ENCODE results near the gene GATAD2A. TPM values are rescaled to one million over a fixed set of nuclear protein-coding genes. Genes with fewer than 3 reads are reported as not detected.

The GATAD2A gene
- total and polyA plus RNA-seq, 10 of the 15 experiments (the other 5 are each of a cell fraction or from before 2014, with no cell fraction given) = 2.6 to 173 (median 32.0) TPM

- TF ChIP-seq CEBPB (IDR thresholded peaks at IDR 0.05; ENCODE audit: borderline replicate concordance in 1 of 2, low read depth in 2 of 2, low read length in 2 of 2) = no peak
Measured at GRCh38 chr19:19550485-19550929, 145.0 kb downstream of the GATAD2A start (continued).

GRCh38 chr19:19550972-19551852, 145.7 kb downstream of the GATAD2A start:
- Histone ChIP-seq H3K9me3 (replicated peaks; ENCODE audit: control insufficient read depth, insufficient read depth, low read length) (no peaks in the 10 kb centered on the region), H3K79me2 (ENCODE audit: control insufficient read depth, insufficient read depth, low read length) (no peaks in the 10 kb centered on the region), H3K9ac (ENCODE audit: control insufficient read depth, insufficient read depth, low read length) (no peak overlapping the region), H4K20me1 (ENCODE audit: control insufficient read depth, insufficient read depth) (no peaks in the 10 kb centered on the region), H3K4me2 (ENCODE audit: control insufficient read depth, insufficient read depth) (no peak overlapping the region), H3K36me3 (ENCODE audit: control insufficient read depth in 2 of 2, insufficient read depth in 2 of 2, low read length in 1 of 2) (no peaks in the 10 kb centered on the region), H3K27me3 (replicated peaks in 1 of 2; ENCODE audit: control insufficient read depth in 2 of 2, insufficient read depth in 2 of 2, low read length in 1 of 2) (no peaks in the 10 kb centered on the region), H3K4me3 (no peak overlapping the region), H2AFZ (ENCODE audit: control insufficient read depth, low read depth, low read length) (no peak overlapping the region), H3K4me1 (ENCODE audit: control insufficient read depth, insufficient read depth, low read length) (no peaks in the 10 kb centered on the region), H3K27ac (ENCODE audit: control insufficient read depth, insufficient read depth) (no peak overlapping the region)
- DNase-seq (ENCODE audit: low read depth, low spot score) = no peak
- RAD21 ChIA-PET (ENCODE audit: unreplicated experiment) = no interaction called here
- WGBS (ENCODE audit: insufficient coverage, insufficient replicate concordance, low lambda C conversion rate, missing lambda C conversion rate) = 43% methylated on average over 9 of the region's 10 CpGs
- CTCF ChIA-PET = interaction anchor here (0.6 to 7.2 kb wide), 5 partner anchors 8 to 93 kb away, joined by 3 to 50 read pairs (median 4); no protein-coding TSS in a partner anchor
- no peak for ATAC-seq
- SMC1A ChIA-PET (ENCODE audit: uncharacterized antibody, unreplicated experiment) = interaction anchor here (0.7 to 1.0 kb wide), 3 partner anchors 19 to 40 kb away, joined by 3 to 4 read pairs (median 4); no protein-coding TSS in a partner anchor
- in situ Hi-C loops (cut with MboI) = no loop called here
- POLR2A ChIA-PET = interaction anchor here (1.0 to 1.1 kb wide), 2 partner anchors 7 to 19 kb away, joined by 3 read pairs; no protein-coding TSS in a partner anchor
- no TSS peak for BruUV-seq (replicated peaks)
- no peak for FAIRE-seq
- intact Hi-C loops (cut with micrococcal nuclease; ENCODE audit: unreplicated experiment) = no loop called here
- TF ChIP-seq MLLT1 (IDR thresholded peaks at IDR 0.05) (no peak), BCLAF1 (IDR thresholded peaks at IDR 0.05) (no peak), CHD1 (IDR thresholded peaks at IDR 0.05; ENCODE audit: low read depth, low read length) (no peak), NKRF (conservative IDR thresholded peaks at IDR 0.05) (no peak), ZNF24 (IDR thresholded peaks at IDR 0.05) (no peak), BACH1 (IDR thresholded peaks at IDR 0.05; ENCODE audit: borderline replicate concordance) (no peak), HDGF (IDR thresholded peaks at IDR 0.05) (no peak), STAT1 (conservative IDR thresholded peaks at IDR 0.05) (no peak), E4F1 (IDR thresholded peaks at IDR 0.05; ENCODE audit: borderline replicate concordance, partially characterized antibody) (no peak), RBBP5 (conservative IDR thresholded peaks at IDR 0.05) (no peak), LARP7 (IDR thresholded peaks at IDR 0.05) (no peak)

Data from GM12878 (cell line).